Middle frontal gyrus (tissue), 1 donor: ENCODE measurements around the gene ATG101.
"Not testable (repeated sequence)": the region's sequence is repeated elsewhere in the genome, so short reads cannot be mapped to it uniquely, and the experiment has no call there.

Experiments
- DNase-seq: peaks from one replicate; pipeline ENCODE4 v3.0.0-alpha.2; 2015; ENCODE audit warnings: low spot score; ENCODE audit errors: extremely low spot score

ATG101 gene

GRCh38 chr12:52097045-52097666 lies 27.4 kb downstream of the ATG101 start:
- no peak for DNase-seq

GRCh38 chr12:52104431-52105089 lies 34.8 kb downstream of the ATG101 start:
- DNase-seq = not testable (repeated sequence)

GRCh38 chr12:52116222-52117125 lies 46.7 kb downstream of the ATG101 start:
- not testable (repeated sequence) for DNase-seq

- not testable (repeated sequence) for DNase-seq
These were observed 48.2 kb downstream of the ATG101 start for GRCh38 chr12:52117806-52118475.

- no peak for DNase-seq
These were observed 49.8 kb downstream of the ATG101 start for GRCh38 chr12:52119398-52120254.

GRCh38 chr12:52120951-52121823 lies 51.4 kb downstream of the ATG101 start:
- no peak for DNase-seq

- DNase-seq = peak; percentile 25
These were observed 52.2 kb downstream of the ATG101 start for GRCh38 chr12:52121824-52122539.

GRCh38 chr12:52122540-52122871 lies 52.7 kb downstream of the ATG101 start:
- no peak for DNase-seq

GRCh38 chr12:52122904-52123303 lies 53.1 kb downstream of the ATG101 start:
- DNase-seq = no peak

- no peak for DNase-seq
These were observed 53.9 kb downstream of the ATG101 start for GRCh38 chr12:52123487-52124186.

GRCh38 chr12:52125476-52125900 lies 55.7 kb downstream of the ATG101 start:
- DNase-seq = no peak

GRCh38 chr12:52126050-52126604 lies 56.3 kb downstream of the ATG101 start:
- DNase-seq = no peak
